Large intestine (tissue), 3 donors: ENCODE data around the gene STARD3NL. TPM values are rescaled to one million over a fixed set of nuclear protein-coding genes. Genes with fewer than 3 reads are reported as not detected.
"Not testable (repeated sequence)": the region's sequence is repeated elsewhere in the genome, so short reads cannot be mapped to it uniquely, and the experiment has no call there.

ENCODE experiments used
- DNase-seq, 2 donors: peaks; one replicate each; pipeline versions ENCODE4 v3.0.0 to v3.0.0-alpha.2; 2013
- H3K27ac ChIP-seq: one replicate; pipeline ENCODE4 v1.5.1; 2013; ENCODE audit warnings: low read length
- H3K27me3 ChIP-seq: 2 replicates; pipeline ENCODE4 v1.6.1; 2013; ENCODE audit warnings: low read length; ENCODE audit not compliant: control insufficient read depth, insufficient read depth
- H3K36me3 ChIP-seq: 2 replicates; pipeline ENCODE4 v1.6.1; 2013; ENCODE audit warnings: low read length; ENCODE audit not compliant: control insufficient read depth, insufficient read depth
- H3K4me1 ChIP-seq: one replicate; pipeline ENCODE4 v1.6.1; 2013; ENCODE audit warnings: low read length; ENCODE audit not compliant: control insufficient read depth, insufficient read depth
- H3K4me3 ChIP-seq: one replicate; pipeline ENCODE4 v1.5.1; 2013; ENCODE audit warnings: low read length
- H3K9me3 ChIP-seq: one replicate; pipeline ENCODE4 v1.6.1; 2013; ENCODE audit warnings: mild to moderate bottlenecking, low read depth, low read length, moderate library complexity; ENCODE audit not compliant: control insufficient read depth
- WGBS: methylation state at CpG from one replicate; pipeline ENCODE4 v1.1.5; 2013; ENCODE audit warnings: low lambda C conversion rate; ENCODE audit not compliant: insufficient coverage; 5-methylcytosine and 5-hydroxymethylcytosine counted together
- polyA plus RNA-seq: library from polyadenylated mRNA; unstranded; fragments of 120-200 nt; gene quantifications from one replicate; pipeline ENCODE4 v1.2.1, GENCODE V29; 2013

STARD3NL gene
- polyA plus RNA-seq, 1 donor, result 34.0 TPM

DNA sequence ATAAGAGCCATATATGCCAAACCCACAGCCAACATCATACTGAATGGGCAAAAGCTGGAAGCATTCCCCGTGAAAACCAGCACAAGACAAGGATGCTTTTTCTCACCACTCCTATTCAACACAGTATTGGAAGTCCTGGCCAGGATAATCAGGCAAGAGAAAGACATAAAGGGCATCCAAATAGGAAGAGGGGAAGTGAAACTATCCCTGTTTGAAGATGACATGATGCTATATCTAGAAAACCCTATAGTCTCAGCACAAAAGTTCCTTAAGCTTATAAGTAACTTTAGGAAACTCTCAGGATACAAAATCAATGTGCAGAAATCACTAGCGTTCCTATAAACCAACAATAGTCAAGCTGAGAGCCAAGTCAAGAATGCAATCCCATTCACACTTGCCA, 23.8 kb upstream of the STARD3NL start:
- no peaks in the 10 kb centered on the region for H3K27me3 ChIP-seq
- no peaks in the 10 kb centered on the region for H3K36me3 ChIP-seq
- no peaks in the 10 kb centered on the region for H3K4me1 ChIP-seq
- WGBS, result no CpG with 5 or more reads among the region's 2 CpGs
- no peak overlapping the region for H3K4me3 ChIP-seq
- no peak for DNase-seq
- H3K27ac ChIP-seq, result no peak overlapping the region
- H3K9me3 ChIP-seq, result no peaks in the 10 kb centered on the region

DNA sequence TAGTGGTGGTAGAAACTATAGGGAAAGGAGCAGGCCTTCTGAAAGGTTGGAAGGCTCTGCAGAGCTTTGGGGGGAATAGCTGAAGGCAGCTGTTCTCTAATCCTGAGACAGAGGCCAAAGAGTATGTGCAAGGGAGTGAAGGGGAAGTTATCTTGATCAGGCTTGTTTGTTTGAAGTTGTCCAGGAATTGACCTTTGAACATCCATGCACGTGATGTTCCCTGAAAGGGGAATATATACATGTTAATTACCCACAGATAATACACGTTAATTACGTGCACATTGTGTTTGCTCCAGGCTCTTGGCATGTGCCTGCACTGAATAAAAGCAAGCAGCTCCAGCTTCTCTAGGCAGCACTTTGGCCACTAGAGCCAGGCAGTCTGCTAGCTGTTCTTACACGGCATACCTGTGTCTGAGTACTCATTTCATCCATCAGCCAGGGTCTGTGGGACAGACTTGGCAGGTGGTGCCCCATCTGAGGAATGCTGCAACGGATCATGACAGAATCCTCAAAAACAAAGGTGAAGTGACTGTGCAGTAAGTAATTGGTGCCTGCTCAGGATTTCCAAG, 18.0 kb upstream of the STARD3NL start:
- no peaks in the 10 kb centered on the region for H3K36me3 ChIP-seq
- H3K9me3 ChIP-seq, result no peaks in the 10 kb centered on the region
- H3K4me3 ChIP-seq, result no peak overlapping the region
- no CpG with 5 or more reads among the region's 5 CpGs for WGBS
- H3K27ac ChIP-seq, result no peak overlapping the region
- peak; percentile 51 to 82 for DNase-seq
- no peaks in the 10 kb centered on the region for H3K4me1 ChIP-seq
- no peaks in the 10 kb centered on the region for H3K27me3 ChIP-seq

DNA sequence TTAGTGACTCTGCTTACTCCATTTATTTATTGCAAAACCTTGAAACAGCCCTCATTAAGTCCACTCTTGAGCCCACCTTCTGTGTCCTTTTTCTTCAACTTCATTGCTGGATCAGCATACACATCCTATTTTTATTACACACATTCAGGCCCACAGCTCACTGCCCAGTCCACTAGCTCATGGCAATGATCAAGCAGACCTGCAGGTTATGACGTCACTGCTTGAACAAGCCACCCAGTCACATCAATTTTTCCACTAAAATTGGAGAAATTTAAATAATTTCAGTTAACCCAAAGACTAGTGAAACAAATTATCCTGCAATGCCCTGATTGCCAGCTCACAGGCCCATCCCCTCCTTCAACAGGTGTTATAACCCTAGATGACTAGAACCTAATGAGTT, 16.0 kb upstream of the STARD3NL start:
- Histone ChIP-seq H3K27ac (no peak overlapping the region), H3K4me1 (no peaks in the 10 kb centered on the region), H3K27me3 (no peaks in the 10 kb centered on the region), H3K4me3 (no peak overlapping the region), H3K36me3 (no peaks in the 10 kb centered on the region), H3K9me3 (no peaks in the 10 kb centered on the region)
- no peak for DNase-seq
- WGBS, result no CpG with 5 or more reads among the region's 1 CpG

DNA sequence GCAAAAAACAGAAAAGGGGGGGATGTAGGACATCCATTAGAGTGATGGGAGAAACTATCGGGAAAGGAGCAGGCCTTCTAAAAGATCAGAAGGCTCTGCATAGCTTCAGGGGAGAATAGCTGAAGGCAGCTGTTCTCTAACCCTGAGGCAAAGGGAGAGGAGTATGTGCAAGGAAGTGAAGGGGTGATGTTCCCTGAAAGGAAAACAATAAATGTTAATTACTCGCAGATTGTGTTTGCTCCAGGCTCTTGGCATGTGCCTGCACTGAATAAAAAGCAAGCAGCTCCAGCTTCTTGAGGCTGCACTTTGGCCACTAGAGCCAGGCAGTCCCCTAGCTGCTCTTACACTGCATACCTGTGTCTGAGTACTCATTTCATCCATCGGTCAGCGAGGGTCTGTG, 14.4 kb upstream of the STARD3NL start:
- Histone ChIP-seq H3K4me3 (no peak overlapping the region), H3K27me3 (no peaks in the 10 kb centered on the region), H3K36me3 (no peaks in the 10 kb centered on the region), H3K9me3 (no peaks in the 10 kb centered on the region), H3K4me1 (no peaks in the 10 kb centered on the region), H3K27ac (no peak overlapping the region)
- DNase-seq, result no peak
- WGBS, result 100% methylated on average over 1 of the region's 4 CpGs

DNA sequence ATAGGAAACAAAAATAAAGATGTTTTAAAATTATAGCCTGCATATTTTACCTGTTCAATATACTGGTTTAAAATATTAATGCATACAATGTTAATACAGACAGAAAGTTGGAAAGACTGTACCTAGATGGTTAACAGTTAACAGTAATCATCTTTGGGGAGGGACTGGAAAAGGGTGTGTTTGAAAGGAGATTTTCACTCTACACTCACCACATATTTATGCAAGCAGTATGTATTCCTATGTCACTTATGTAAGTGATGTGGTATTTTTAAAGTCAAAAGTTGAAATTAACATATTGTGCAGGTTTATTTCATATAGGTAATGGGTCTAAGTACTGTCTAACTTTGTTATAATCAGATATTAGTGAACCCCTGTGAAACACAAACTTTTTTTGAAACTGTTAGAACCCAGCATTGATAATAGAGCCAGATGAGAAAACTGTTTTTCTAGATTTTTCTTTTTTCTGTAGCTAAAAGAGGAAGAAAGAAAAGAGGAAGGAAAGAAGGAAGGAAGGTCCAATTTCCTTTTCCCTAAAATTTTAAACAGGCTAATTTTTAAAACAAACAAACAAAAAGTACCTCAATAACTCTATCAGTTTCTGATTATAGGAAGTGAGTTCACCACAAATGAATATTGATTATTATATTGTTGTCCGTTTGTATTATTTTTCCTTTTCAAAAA, 9.0 kb upstream of the STARD3NL start:
- Histone ChIP-seq H3K27me3 (no peaks in the 10 kb centered on the region), H3K36me3 (no peaks in the 10 kb centered on the region), H3K4me3 (no peak overlapping the region), H3K9me3 (no peaks in the 10 kb centered on the region), H3K4me1 (no peaks in the 10 kb centered on the region), H3K27ac (no peak overlapping the region)
- no peak for DNase-seq
- WGBS, result 71% methylated on average over 1 of the region's 1 CpG

DNA sequence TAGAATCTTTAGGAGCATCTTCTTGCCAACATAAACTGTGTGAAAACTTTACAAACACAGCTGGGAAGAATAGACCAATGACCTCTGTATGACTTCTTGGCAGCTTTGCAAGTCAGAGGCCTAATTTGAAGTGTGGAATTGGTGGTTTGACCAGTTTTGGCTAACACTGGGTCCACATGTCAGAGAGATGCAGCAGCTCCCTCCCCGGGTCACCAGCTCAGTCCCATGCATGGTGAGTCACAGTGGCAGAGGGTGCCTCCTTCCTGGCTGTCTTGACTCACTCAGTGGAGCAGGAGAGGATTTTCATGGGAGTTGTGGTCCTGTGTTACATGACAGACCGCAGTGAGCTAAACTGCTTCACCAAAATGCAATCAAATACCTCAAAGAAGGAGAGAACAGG, 8.2 kb upstream of the STARD3NL start:
- WGBS, result no CpG with 5 or more reads among the region's 2 CpGs
- peak; percentile 6 to 22 for DNase-seq
- H3K27ac ChIP-seq, result no peak overlapping the region

DNA sequence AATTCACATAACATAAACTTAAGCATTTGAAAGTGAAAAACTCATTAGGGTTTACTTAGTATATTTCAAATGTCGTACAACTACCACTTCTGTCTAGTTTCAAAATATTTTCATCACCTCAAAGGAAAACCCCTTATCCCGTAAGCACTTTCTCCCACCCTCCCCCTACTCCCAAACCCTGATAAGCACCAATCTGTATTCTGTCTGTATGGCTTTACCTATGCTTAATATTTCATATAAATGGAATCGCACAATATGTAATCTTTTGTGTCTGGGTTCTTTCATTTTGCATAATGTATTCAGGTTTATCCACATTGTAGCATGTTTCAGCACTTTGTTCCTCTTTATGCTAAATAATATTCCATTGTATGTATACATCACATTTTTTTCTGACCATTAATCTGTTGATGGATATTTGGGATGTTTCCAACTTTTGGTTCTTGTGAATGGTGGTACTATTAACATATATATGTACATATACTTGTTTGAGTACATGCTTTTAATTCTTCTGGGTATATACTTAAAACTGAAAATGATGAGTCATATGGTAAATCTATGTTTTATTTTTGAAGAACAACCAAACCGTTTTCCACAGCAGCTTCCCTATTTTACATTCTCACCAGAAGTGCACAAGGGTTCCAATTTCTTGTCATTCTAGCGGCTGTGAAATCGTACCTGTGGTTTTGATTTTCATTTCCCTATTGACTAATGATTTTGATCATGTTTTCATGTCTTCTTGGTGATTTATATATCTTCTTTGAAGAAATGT, 6.2 kb upstream of the STARD3NL start:
- H3K27me3 ChIP-seq, result no peaks in the 10 kb centered on the region
- no peaks in the 10 kb centered on the region for H3K9me3 ChIP-seq
- H3K27ac ChIP-seq, result no peak overlapping the region
- DNase-seq, result no peak
- H3K36me3 ChIP-seq, result no peaks in the 10 kb centered on the region
- H3K4me3 ChIP-seq, result no peak overlapping the region
- WGBS, result 79% methylated on average over 4 of the region's 6 CpGs
- no peaks in the 10 kb centered on the region for H3K4me1 ChIP-seq

More for the DNA sequence above, 8.2 kb upstream of the STARD3NL start:
- Histone ChIP-seq H3K9me3 (no peaks in the 10 kb centered on the region), H3K27me3 (no peaks in the 10 kb centered on the region), H3K36me3 (no peaks in the 10 kb centered on the region), H3K4me3 (no peak overlapping the region), H3K4me1 (no peaks in the 10 kb centered on the region)

DNA sequence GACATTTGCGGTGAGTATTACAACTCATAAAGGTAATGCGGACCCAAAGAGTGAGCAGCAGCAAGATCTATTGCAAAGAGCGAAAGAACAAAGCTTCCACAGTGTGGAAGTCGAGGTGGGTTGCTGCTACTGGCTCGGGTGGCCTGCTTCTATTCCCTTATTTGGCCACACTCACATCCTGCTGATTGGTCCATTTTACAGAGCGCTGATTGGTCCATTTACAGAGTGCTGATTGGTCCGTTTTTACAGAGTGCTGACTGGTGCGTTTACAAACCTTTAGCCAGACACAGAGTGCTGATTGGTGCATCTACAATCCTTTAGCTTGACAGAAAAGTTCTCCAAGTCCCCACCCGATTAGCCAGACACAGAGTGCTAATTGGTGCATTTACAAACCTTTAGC, 2.5 kb upstream of the STARD3NL start:
- DNase-seq, H3K27me3 ChIP-seq, H3K9me3 ChIP-seq, H3K36me3 ChIP-seq, H3K4me1 ChIP-seq, H3K4me3 ChIP-seq, H3K27ac ChIP-seq: not testable (repeated sequence)
- 100% methylated on average over 1 of the region's 9 CpGs for WGBS

DNA sequence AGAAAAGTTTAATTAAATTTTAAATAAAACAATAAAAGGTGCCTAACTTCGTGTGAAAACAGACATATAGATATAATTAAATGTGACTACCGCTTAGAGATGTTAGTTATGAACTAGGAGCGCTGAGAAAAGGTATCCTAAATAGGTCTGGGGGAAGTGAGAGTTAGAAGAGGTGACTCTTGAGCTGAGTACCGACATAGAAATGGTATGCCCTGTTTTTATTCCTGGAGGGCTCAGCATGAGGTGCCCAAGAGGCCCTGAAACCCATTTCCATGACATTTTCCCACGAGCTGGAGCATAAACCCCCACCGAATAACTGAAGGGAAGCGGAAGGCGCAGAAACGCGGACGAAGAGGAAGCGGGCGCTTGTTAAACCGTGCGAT, 433 bp upstream of the STARD3NL start:
- H3K9me3 ChIP-seq, result no peaks in the 10 kb centered on the region
- H3K27ac ChIP-seq, result peak overlapping the region; percentile 67
- no peaks in the 10 kb centered on the region for H3K27me3 ChIP-seq
- peaks cover 4% of the 10 kb centered on the region for H3K4me1 ChIP-seq
- H3K4me3 ChIP-seq, result peak overlapping the region; percentile 81
- H3K36me3 ChIP-seq, result no peaks in the 10 kb centered on the region
- no peak for DNase-seq
- WGBS, result 0% methylated on average over 2 of the region's 15 CpGs

DNA sequence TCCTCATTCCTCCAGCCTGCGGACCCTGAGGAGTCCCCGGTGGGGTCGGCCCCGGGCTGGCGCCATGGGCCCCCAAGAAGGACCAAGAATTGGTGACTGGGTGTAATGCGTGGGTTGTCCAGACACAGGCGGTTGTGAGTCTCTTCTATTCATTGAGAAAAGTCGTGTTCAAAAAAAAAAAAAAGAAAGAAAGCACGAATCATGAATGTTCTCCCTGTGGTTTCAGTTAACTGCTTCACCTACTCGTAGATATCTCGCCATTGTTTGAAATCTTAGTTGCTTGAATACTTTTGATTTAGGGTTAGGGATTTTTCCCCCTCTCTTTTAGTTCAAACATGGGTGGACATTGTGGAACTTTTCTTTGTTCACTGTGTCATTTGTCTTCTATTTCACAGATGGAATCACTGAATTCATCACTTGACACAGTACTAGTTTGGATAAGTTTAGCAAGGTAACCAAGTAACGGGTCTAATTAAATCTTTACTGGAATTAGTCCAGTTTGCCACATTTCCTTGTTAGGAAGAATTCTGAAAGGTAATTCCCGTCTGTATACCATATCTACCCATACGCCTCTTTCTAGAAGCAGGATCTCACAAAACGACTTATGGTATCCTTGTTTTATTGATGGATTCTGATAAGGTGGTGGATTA, 775 bp downstream of the STARD3NL start:
- Histone ChIP-seq H3K9me3 (no peaks in the 10 kb centered on the region), H3K36me3 (no peaks in the 10 kb centered on the region), H3K27me3 (no peaks in the 10 kb centered on the region), H3K27ac (peak overlapping the region; percentile 67), H3K4me3 (peak overlapping the region; percentile 81), H3K4me1 (peaks cover 4% of the 10 kb centered on the region)
- 0% methylated on average over 3 of the region's 15 CpGs for WGBS
- no peak for DNase-seq
